Effector CD8-positive, alpha-beta T cell (primary cell): ENCODE measurements around the gene IQGAP3.
A peak's percentile ranks its signal among the peaks of the same experiment; 100 is the strongest.

ENCODE experiments used
- DNase-seq: peaks from one replicate; lab custom pipeline; 2025; lab: John Stamatoyannopoulos, UW

The IQGAP3 gene

DNA sequence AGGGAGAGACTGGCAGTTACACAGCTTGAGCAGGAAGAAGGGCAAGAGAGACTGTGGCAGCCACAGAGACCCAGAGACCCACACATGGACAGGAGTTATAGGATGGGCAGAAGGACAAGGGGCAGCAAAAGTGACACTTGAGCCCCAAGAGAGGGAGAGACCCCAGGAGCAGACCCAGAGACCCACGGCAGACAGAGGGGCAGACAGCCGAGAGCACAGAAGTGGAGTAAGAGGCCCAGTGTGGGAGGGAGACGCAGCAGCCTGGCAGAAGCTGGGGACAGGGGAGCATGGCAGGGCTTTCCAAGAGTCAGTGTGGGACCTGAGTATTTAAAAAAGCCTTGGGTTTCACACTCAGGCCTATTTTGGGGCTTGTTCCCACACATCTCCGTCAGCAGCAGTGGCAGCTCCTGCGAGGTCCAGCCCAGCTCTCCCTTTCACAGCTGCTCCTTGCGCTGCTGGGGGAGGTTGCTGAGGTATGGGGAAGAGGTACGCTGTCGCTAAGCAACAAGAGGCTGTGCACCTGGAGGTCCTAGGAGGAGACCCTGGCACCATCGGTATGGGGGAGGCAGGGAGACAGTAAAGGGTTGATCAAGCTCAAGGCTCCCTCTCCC is 62.8 kb downstream of the IQGAP3 start:
- DNase-seq = no peak

DNA sequence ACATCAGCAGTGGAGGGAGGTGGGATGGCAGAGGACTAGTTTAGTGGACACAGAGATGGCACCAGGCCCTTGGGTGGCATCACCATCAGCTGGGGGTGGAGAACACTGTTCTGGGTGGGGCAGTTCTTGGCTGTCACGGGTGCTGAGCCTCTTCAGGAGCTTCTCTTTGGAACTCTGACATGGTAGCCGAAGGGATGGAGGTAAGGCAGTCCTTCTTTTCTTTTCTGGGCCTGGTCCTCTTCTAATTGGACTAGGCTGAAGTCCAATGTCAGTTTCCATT is 63.5 kb downstream of the IQGAP3 start:
- DNase-seq = no peak

DNA sequence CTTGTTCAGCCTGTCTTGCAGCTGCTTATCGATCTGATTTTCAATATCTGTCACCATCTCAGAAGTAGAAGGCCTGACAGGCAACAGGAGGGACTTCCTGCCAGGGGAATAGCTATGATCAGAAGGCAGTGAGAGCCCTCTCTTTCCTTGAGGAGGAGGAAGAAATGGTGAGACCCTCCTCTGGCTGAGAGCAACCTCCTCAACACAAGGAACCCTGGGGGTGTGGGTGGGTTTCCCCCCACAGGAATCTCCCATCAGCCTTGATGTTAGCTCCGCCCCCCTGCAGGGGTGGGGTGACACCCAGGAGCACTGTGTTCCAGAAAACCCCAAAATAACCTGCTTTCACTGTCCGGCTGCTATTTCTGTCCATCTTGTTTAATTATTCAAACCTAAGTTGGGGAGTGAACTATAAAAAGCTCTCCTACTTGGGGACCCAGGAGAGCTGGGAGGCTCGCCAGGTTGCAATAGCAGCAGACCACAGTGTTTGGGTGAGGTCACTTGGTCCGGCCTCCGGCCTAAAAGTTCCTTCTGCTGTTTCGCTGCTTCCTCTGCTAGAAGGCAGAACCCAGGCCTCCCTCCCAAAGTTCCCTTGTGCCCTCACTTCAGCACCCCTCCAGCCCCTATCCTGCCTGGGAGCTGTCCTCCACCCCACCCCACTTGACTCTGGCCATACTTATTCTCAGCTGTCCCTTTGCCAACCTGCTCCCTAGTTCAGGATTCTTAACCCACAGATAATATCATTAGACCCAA is 64.0 kb downstream of the IQGAP3 start:
- DNase-seq = peak; percentile 17

DNA sequence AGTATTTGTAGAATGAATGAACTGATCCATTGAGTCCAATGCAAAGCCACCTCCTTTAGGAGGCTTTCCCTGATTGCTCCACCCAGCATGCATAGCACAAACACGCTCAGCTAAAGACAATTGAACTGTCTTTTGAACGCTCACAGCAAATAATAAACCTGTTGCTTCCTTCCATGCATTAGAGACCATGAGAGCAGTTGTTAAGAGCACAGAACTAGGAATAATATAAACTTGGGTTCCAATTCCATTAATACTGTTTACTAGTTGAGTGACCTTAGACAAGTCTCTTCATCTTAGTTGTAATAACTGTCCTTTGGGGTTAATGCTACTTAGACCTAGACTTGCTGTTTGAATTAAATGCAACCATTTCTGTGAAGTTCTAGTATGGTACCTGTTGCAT is 65.9 kb downstream of the IQGAP3 start:
- no peak for DNase-seq

DNA sequence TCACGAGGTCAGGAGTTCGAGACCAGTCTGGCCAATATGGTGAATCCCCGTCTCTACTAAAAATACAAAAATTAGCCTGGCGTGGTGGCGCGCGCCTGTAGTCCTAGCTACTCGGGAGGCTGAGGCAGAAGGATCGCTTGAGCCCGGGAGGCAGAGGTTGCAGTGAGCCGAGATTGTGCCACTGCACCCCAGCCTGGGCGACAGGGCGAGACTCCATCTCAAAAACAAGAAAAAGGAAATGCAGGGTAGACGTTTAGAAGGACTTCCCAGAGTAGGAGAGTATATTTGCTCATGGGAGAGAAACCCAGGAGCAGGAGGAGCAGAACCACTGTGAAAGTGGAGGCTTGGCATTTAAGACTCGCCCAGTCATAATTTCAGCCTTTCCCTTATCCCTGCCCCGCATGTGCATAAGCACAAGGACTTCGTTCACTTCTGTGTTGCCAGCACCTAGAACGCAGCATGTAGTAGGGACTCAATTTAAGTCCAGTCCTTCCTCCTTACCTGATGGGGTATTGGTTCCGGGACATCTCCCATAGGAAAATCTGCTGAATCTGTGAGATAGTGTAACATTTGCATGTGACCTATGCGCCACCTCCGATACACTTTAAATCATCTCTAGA is 66.6 kb downstream of the IQGAP3 start:
- DNase-seq = no peak

DNA sequence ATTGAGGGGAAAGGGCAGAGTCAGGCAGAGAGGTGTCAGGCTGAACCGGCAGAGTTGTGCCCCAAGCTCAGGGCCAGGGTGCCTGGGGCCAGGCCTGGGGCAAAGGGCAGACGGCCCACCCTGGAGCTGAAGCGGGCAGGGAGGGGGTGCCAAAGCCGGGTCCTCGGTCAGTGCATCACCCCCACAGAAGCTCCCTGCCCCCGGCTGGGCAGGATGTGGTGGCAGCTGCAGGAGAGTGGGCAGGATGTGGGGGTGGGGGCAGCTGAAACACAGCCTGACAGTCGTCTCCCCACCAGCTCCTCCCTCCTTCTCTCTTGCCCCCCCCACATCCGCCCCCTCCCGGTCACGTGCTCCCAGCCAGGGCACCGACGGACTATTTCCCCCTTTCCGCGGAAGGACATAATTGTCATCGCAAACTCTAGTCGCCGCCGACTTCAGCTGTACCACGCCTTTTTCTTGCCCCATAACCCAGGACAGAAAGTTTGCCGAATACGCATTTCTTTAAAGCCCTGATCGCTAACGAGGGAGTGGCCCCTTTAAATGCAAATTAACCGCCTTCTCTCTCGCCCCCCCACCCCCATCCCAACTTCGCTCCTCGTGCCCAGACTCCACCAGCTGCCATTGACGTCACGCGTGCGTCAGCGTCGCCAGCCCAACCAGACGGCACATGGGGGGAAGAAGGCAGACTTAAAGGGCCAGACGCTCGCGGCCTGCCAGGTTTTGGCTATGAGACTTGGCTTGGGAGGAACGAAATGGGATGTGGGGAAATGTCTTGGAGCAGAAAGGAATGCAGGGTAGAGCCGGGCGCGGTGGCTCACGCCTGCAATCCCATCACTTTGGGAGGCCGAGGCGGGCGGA is 67.3 kb downstream of the IQGAP3 start:
- DNase-seq = peak; percentile 95

DNA sequence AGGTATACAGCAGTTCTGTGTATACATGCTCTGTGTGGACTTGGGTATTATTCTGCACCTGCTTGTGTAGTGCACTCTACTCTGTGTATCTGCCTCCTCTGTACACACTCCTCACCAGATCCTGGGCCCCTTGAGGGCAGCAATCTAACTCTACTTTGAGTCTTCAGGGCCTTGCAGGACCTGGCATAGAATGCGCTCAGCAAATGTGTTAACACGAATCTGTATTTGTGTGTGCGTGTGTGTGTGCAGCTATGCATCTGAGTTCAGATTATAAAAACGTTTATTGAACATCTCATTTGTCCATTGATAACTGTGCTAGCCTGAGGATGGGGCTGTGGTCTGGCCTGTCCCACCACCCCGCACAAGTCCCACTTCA is 67.9 kb downstream of the IQGAP3 start:
- no peak for DNase-seq

DNA sequence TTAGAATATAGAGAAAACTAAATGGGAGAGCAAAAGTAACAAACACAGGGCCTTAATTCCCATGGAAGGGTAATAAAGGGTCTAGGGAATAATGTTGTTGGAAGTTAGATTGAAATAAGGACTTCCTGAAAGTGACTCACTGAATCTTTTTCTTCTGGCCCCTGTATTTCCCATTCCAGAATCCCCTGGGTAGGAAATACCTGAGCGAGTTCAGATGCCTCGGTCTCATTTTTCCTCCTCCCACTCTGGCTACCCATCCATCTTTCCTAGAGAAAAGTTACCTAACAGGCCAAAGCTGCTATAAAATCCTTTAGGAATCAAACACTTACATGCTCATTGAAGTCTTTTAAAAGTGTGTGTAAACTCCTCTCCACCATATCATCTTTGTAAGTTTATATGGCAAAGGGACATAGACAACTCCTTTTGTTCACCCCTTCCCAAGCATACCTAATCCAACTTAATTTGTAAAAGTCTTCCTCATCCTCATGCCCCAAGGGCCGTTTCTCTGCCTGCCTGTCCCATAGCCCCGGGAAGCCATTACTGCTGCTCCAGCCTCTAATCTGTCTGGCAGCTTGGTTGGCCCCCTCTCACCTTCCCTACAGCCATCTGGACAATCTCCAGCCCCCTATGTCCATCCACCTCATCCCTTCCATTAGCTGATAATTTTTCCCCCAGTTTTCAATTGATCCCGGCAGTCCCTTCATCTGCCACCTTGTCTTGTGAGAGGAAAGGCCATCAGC is 68.5 kb downstream of the IQGAP3 start:
- no peak for DNase-seq

DNA sequence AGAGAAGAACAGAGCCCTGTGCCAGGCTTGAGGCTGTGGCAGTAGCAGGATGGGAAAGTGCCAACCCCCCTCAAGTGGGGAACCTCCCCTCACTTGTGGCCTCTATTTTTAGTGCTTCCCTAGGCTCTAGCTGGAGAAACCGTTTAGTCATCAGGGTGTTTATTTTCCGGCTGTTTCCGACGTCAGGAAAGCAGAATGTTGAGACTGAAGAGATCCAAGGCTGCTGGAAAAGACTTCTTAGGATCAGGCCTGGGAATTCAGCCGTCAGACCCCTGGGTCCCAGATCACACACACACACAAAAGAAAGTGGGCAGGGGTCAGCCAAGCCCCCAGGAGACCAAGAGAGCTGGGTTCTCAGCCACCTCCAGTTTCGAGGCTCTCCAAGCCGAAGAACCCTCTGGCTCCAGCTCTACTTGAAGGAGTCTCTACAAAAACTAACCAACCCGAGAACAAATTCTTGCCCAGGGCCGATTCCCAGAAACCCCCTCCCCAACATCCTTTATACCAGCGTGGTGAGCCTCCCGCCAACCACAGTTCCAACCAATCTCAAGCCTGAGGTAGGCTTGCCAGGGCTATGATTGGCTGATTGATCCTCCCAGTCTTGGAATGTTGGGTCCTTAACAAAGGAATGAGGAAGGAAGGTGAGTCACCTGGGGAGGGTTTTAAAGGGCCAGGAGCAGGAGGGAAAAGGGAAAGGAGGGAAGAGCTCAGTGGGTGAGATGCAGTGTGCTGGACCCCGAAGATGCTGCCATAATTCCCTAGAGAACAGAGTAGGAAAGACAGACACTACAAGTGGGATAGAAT is 69.3 kb downstream of the IQGAP3 start:
- DNase-seq = no peak

DNA sequence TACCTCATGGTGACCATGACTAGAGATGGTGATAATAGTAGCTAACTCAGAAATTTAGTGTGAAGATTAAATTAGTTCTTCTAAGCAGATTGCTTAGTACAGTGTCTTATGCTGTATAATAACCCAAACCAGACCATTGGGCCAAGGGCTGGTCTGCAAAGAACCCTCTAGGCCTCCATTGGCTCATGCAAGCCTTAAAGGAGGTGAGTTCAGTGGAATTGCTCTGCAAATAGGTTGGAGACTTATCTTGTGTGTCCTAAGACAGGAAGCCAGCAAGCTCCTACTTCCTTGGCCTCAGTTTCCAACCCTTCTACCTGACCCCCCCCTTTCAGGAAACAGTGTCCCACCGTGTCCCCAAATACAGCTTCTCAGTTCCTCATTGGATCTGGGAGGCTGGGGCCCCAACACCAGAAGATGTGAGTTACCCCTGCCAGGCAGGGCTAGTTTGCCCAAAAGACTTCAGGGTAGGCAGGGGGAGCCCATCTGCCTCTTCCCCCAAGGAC is 69.9 kb downstream of the IQGAP3 start:
- no peak for DNase-seq

DNA sequence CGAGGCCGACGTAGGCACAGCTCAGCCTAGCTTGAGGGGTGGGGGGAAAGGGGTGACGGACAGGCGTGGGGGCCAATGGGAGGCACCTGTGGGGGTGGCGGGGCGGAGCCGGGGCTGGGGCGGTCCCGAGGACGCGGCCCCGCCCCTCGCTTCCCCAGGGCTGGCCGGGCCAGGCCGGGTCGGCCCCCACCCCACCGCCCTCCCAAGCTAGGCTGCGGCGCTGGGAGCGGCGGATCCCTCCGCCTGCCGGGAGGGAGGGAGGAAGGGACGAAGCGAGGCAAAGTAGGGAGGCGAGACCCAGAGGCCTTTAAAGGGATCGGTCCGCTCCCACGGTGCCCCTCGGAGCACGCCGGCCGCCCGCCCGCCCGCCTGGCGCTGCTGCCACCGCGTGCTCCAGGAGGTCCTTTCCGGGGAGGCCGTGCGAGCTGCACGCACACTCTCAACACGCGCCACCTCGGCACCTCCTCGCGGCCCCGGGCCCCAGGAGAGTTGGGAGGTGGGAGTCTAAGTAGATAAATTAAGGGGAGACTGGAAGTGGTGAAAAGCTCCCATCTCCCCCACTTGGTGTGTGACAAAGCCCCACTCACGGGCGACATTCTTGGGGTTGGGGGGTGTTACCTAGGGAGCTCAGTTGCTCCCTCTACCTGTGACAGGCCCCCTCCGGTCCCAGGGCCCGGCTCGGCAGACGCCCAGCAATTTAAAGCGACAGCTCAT is 71.4 kb downstream of the IQGAP3 start:
- peak; percentile 91 for DNase-seq

DNA sequence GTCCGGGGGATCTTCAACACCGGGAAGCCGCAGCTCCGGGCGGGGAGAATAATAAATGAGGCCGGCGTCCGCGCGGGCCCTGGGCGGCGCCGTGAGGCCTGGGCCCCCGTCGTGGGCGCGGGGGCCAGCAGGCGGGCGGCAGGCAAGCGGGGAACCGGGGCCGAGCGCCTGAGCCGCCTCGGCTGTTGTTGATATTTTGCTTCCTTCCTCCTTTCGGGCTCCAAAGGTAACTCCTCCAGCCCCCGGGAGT is 71.9 kb downstream of the IQGAP3 start, which contains the start of gene MEF2D:
MEF2D (minus strand) TSS at position 233 of the 250 bp plus-strand sequence. CDS start 17,483 bp downstream, outside the sequence.
- DNase-seq = no peak

DNA sequence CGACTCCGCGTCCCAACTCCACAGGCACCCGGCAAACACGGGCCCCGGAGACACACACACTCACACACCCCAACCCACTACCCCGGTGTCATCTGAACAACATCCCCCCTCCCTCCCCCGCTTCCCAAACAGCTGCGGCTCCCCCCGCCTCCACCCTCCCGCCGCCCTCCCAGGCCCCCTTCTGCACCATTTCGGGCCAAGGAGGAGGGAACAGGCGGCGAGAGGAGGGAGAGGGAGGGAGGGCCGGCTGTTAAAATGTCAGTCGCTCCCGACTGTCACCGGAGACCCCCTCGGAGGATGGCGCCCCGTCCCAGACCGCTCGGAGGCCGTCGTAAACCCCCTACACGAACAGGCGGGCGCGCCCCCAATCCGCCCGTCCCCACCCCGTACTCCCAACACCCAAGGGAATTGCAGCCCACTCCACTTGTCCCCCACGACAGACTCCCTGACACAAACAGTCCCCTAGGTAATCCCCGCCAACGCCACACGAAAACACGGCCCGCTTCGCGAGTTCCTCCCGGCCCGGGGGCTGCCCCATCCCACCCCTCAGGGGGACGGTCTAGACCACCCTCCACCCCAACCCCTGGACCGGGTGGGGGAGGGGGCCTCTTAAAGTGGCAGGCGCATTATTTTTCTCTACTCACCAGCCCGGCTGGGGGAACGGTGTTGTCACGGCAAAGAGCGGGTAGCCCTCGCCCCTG is 72.4 kb downstream of the IQGAP3 start:
- peak; percentile 42 for DNase-seq

DNA sequence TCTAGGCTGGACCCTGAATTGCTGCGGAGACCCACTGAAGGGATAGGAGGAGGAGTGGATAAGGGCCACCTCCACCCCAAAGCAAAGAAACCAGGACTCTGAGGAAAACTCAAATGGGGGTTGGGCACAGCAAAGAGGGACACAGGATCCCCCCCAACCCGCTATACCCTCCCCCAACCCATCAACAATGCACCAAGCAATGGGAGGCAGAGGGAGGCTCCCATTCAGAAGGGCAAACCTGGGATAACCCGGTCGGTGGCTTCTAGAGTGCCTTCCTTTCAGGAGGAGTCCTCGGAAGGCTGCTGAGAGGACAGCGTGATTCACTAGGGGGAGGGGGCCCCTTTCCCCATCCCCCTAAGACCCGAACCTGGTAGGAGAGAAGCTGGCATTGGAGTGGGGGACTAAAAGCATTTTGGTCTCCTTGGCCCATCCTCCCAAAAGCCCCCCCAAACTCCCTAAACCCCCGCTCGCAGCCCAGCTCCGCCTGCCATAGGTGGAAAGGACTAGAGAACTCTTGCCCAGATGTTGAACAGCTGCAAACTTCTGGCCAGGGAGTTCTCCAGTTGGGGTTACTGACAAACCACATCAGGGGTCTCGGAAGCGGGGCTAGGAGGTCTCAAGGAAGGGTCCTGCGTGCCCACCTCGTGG is 73.0 kb downstream of the IQGAP3 start:
- DNase-seq = no peak

DNA sequence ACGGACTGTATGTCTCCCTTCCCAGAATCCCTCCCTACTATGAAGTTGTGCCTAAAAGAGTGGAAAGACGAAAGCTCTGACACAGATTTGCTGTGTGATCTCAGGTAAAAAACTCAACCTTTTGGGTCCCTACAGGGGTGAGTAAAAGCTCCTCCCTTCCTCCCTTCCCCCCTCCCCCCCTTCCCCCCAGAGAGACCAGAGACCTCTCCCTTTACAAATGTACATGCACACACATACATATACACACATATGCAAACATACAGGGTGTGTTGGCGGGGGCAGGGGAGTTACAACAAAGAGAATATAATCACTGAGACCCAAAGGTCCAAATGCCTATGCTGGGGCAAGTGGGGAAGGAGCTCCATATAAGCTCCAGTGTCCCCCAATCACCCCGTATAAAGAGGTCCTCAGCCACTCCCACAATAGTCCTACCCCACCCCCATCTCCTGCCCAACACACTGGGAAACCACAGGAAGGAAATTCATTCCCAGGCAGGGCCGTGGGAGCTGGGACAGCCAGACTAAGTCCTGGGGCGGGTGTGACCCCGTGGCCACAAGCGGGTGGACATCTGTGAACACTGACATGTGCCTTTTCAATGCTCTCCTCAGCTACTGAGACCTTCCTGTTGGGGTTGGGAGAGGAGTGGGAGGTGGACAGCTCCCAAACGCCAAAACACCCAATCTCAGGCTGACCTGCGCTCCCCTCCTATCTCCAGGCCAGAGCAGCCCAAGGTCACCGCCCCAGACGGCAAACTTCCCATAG is 73.8 kb downstream of the IQGAP3 start:
- no peak for DNase-seq

DNA sequence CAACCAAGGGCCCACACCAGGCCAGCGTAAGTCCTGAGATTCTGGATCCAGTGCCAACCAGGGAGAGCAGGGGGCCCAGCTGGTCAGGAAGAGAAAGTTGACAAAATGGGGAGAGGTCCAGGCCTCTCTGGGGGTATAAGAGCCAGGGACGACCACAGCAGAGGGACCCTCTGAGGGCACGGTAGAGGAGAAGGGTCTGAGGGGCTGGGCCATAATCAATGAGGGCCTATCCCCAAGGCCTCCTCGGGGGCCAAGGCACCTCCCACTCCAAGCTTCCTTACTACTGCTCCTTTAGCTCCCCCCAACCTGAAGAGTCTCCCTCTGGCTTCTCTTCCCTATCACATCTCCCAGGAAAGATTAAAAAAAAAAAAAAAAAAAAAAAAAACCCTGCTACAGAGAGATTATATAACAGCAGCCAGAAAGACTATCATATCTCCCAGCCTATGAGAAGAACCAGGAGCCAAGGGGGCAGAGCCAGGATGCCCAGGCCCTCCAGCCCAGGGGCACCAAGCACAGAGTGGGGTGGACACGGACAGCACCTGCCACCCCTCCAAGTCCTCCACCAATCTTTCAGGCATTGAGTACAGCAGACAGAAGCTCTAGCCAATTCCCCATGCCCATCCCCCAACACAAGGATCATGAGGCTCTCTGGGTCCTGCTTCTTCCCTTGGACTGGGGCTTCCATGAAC is 74.5 kb downstream of the IQGAP3 start:
- DNase-seq = no peak

DNA sequence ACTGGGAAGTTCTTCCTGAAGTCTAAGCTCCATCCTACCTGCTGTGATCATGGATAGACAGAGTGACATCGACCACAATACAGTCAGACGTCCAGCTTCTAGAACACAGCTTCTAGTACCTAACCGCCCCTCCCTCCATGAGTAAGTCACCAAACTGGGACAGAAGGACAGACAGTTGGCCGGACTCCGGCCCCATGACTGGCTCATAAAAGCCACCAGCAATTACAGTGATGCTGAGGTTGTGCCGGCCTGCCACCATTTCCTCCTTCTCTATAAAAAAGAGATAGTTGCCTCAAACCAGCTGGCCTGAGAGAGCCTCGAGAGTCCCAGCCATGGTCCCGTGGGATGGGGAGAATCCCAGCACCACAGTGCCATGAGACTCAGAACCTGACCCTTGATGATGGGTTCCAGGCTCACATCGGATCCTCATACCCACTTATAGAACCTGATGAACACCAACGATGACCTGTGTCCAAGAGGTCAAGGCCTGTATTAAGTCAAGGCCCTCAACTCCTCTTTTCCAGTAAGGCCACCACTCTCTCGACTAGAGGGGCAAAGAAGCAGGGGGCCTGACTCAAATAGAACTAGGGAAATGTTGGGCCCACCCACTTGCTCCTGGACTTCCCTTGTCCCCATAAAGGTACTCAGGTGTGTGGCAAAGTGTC is 75.2 kb downstream of the IQGAP3 start:
- DNase-seq = no peak
